Measurements from ENCODE around the gene TSNAXIP1. TPM values are rescaled to one million over a fixed set of nuclear protein-coding genes. Genes with fewer than 3 reads are reported as not detected.

TSNAXIP1 gene
- total RNA-seq, 1 donor from 2014 or later, result 0.52 TPM

GRCh38 chr16:67842509-67843342 is 36.0 kb downstream of the TSNAXIP1 start:
- DNase-seq (ENCODE audit: low read depth), result no peak
- peak overlapping the region; percentile 92 for H3K4me3 ChIP-seq (ENCODE audit: low read depth, low read length)
- peak; percentile 36 for TF ChIP-seq CTCF (conservative IDR thresholded peaks at IDR 0.05; ENCODE audit: low read depth, low read length)

- DNase-seq (ENCODE audit: low read depth), result no peak
- TF ChIP-seq CTCF (conservative IDR thresholded peaks at IDR 0.05; ENCODE audit: low read depth, low read length), result no peak
- H3K4me3 ChIP-seq (ENCODE audit: low read depth, low read length), result peak overlapping the region; percentile 92
These were observed 36.7 kb downstream of the TSNAXIP1 start for GRCh38 chr16:67843343-67843765.

- peak overlapping the region; percentile 18 for H3K4me3 ChIP-seq (ENCODE audit: low read depth, low read length)
- no peak for DNase-seq (ENCODE audit: low read depth)
These were observed 37.8 kb downstream of the TSNAXIP1 start for GRCh38 chr16:67844497-67844896.

GRCh38 chr16:67845291-67846062 is 38.8 kb downstream of the TSNAXIP1 start:
- TF ChIP-seq CTCF (conservative IDR thresholded peaks at IDR 0.05; ENCODE audit: low read depth, low read length), result no peak
- H3K4me3 ChIP-seq (ENCODE audit: low read depth, low read length), result peak overlapping the region; percentile 99
- no peak for DNase-seq (ENCODE audit: low read depth)

More at GRCh38 chr16:67844497-67844896, 37.8 kb downstream of the TSNAXIP1 start:
- TF ChIP-seq CTCF (conservative IDR thresholded peaks at IDR 0.05; ENCODE audit: low read depth, low read length), result no peak

GRCh38 chr16:67846063-67846319 is 39.3 kb downstream of the TSNAXIP1 start:
- no peak for DNase-seq (ENCODE audit: low read depth)
- peak overlapping the region; percentile 99 for H3K4me3 ChIP-seq (ENCODE audit: low read depth, low read length)
- TF ChIP-seq CTCF (conservative IDR thresholded peaks at IDR 0.05; ENCODE audit: low read depth, low read length), result no peak

- no peak for TF ChIP-seq CTCF (conservative IDR thresholded peaks at IDR 0.05; ENCODE audit: low read depth, low read length)
- DNase-seq (ENCODE audit: low read depth), result no peak
- H3K4me3 ChIP-seq (ENCODE audit: low read depth, low read length), result peak within 1 kb of the TSS; percentile 99
These were observed 39.8 kb downstream of the TSNAXIP1 start, which contains the start of gene NUTF2 for GRCh38 chr16:67846320-67847063. NUTF2 (plus strand) TSS chr16:67846933; CDS start chr16:67865131, 18,198 bp downstream.
